ENCODE measurements around the gene MAP2K5. TPM values are rescaled to one million over a fixed set of nuclear protein-coding genes. Genes with fewer than 3 reads are reported as not detected.

Gene MAP2K5
- total RNA-seq, 1 donor from 2014 or later: 29.8 TPM

DNA sequence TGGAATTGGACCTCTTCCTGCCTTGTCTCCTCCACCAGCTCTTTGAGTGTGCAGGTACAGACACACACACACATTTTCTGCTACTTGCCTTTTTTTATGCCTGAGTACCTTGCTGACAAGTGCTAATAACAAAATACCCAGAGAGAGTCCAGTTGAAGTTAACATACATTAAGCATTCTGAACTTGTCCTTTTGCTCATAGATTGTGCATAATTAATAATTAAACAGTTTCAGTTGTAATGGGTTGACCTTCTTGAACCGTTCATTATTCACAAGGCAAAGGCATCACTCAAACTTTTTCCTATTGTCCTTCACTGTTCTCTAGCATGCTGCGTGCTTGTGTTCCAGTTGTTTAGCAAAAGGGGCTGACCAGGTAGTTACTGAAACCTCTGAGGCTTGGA lies 223.2 kb downstream of the MAP2K5 start:
- H3K27me3 Mint-ChIP-seq (ENCODE audit: low read depth): peaks cover 10% of the 10 kb centered on the region
- H3K27ac Mint-ChIP-seq: no peak overlapping the region
- TF ChIP-seq, protein P1, sequence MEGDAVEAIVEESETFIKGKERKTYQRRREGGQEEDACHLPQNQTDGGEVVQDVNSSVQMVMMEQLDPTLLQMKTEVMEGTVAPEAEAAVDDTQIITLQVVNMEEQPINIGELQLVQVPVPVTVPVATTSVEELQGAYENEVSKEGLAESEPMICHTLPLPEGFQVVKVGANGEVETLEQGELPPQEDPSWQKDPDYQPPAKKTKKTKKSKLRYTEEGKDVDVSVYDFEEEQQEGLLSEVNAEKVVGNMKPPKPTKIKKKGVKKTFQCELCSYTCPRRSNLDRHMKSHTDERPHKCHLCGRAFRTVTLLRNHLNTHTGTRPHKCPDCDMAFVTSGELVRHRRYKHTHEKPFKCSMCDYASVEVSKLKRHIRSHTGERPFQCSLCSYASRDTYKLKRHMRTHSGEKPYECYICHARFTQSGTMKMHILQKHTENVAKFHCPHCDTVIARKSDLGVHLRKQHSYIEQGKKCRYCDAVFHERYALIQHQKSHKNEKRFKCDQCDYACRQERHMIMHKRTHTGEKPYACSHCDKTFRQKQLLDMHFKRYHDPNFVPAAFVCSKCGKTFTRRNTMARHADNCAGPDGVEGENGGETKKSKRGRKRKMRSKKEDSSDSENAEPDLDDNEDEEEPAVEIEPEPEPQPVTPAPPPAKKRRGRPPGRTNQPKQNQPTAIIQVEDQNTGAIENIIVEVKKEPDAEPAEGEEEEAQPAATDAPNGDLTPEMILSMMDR (IDR thresholded peaks at IDR 0.05; ENCODE audit: unreplicated experiment): no peak
- H3K4me1 Mint-ChIP-seq: peaks cover 14% of the 10 kb centered on the region
- H3K36me3 Mint-ChIP-seq: peaks cover 4% of the 10 kb centered on the region
- H3K4me3 Mint-ChIP-seq: no peak overlapping the region
- DNase-seq (ENCODE audit: low spot score in 2 of 2, unreplicated experiment in 2 of 2): no peak
- no peaks in the 10 kb centered on the region for H3K9me3 Mint-ChIP-seq

DNA sequence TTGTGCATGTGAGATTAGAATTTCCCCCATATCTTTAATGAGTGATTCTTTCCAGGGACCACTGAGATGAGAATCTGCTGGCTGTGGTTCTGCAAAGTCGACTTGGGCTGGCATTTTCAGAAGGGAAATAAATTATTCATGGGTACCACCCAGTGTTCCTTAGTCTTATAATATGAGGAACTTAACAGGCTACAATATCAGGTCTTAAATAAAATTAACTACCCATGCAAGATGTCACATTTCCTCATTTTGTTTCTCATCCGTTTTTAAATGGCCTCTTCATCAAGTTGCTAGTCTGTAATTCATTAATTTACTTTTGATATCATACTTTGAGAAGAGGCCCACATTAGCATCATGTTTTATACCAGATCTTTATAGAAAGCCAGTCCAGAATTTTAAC lies 224.5 kb downstream of the MAP2K5 start:
- Mint-ChIP-seq H3K4me3 (no peak overlapping the region), H3K36me3 (peaks cover 4% of the 10 kb centered on the region), H3K27ac (no peak overlapping the region), H3K27me3 (ENCODE audit: low read depth) (peaks cover 10% of the 10 kb centered on the region), H3K4me1 (peaks cover 25% of the 10 kb centered on the region), H3K9me3 (no peaks in the 10 kb centered on the region)
- DNase-seq (ENCODE audit: low spot score in 2 of 2, unreplicated experiment in 2 of 2): no peak
- TF ChIP-seq, protein P1 (IDR thresholded peaks at IDR 0.05; ENCODE audit: unreplicated experiment): no peak

DNA sequence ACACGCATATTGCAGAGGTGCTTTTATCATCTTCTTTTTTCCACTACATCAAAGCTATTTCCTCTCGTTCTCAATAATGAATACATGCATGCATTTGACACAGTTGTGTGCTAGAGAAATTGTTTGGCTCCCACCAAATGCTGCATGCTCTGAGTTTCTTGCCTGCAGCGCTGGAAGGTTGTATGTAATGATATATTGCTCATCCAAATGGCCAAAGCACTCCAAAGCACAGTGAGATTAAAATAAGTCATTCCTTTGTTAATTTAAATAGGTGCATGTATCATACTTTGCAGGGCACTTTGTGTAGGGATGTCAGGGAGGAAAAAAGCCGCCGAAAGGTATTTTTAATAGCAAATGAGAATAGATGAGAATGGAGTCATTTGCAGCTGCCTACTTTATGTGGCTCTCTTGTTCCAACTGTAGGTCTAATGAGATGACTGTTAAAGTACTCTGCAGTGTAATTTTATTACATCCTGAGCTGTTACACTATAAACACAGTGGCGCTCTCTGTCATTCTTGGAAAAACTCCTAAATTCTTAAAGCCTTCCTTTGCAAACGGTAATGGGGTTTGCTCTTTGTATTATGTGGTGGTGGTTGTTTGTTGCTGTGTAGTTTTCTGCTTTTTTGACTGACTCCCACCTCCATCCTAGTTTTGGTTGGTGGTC lies 225.9 kb downstream of the MAP2K5 start:
- Mint-ChIP-seq H3K36me3 (peaks cover 4% of the 10 kb centered on the region), H3K27me3 (ENCODE audit: low read depth) (peaks cover 12% of the 10 kb centered on the region), H3K4me1 (peaks cover 28% of the 10 kb centered on the region), H3K9me3 (no peaks in the 10 kb centered on the region), H3K27ac (no peak overlapping the region), H3K4me3 (no peak overlapping the region)
- TF ChIP-seq, protein P1 (IDR thresholded peaks at IDR 0.05; ENCODE audit: unreplicated experiment): no peak
- DNase-seq (ENCODE audit: low spot score in 2 of 2, unreplicated experiment in 2 of 2): no peak

DNA sequence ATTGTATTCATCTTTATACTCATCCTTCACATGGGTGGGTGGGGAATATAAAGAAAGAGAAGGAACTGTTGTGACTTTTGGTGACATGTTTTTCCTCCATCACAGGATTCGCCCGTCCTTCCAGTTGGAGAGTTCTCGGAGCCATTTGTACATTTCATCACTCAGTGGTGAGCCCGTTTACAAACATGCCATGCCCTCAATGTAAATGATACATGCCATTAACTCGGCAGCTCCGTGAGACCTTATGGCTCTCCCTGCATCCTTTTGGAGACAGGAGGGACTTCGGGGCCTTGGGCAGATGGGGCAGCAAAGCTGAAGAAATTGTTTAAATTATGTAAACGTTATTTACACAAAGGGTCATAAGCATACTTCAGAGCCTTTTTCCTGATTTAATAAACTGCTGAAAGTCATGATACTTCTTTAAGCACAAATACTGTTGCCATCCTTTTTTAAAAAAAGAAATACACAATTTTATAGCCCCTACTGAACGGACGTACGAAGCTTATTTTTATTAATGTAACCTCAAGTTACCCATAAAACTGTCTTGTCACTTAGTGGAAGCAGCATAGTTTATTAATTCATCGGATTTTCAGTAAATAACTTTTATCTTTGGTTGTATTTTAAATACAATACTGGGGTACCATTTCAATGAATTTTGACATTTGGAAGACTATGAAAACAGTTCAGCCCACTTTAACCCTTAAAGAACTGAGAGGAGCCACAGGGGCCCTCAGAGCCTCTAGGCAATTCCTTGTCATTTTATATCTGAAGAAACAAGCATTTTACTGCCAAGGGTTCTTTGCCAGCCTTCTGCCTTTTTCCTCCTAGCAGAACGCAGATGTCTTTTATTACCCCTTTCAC lies 227.2 kb downstream of the MAP2K5 start:
- peaks cover 28% of the 10 kb centered on the region for H3K4me1 Mint-ChIP-seq
- no peaks in the 10 kb centered on the region for H3K9me3 Mint-ChIP-seq
- peaks cover 12% of the 10 kb centered on the region for H3K27me3 Mint-ChIP-seq (ENCODE audit: low read depth)
- H3K4me3 Mint-ChIP-seq: no peak overlapping the region
- no peak overlapping the region for H3K27ac Mint-ChIP-seq
- H3K36me3 Mint-ChIP-seq: no peaks in the 10 kb centered on the region
- TF ChIP-seq, protein P1 (IDR thresholded peaks at IDR 0.05; ENCODE audit: unreplicated experiment): no peak
- no peak for DNase-seq (ENCODE audit: low spot score in 2 of 2, unreplicated experiment in 2 of 2)

DNA sequence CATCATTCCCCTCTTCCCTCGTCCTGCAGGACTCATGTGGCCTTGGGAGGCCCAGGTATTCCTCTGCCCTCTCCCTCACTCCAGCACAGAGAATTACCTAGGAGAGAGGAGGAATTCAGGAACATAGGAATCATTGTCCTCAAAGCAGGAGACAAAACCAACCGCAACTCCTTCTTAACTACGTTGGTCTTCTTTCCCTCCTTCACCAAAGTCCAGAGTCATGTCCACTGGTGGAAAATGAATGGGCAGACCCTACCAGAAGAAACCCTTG lies 227.8 kb downstream of the MAP2K5 start:
- no peak overlapping the region for H3K27ac Mint-ChIP-seq
- no peak overlapping the region for H3K4me3 Mint-ChIP-seq
- no peaks in the 10 kb centered on the region for H3K9me3 Mint-ChIP-seq
- TF ChIP-seq, protein P1 (IDR thresholded peaks at IDR 0.05; ENCODE audit: unreplicated experiment): no peak
- H3K36me3 Mint-ChIP-seq: no peaks in the 10 kb centered on the region
- H3K4me1 Mint-ChIP-seq: peaks cover 28% of the 10 kb centered on the region
- peaks cover 12% of the 10 kb centered on the region for H3K27me3 Mint-ChIP-seq (ENCODE audit: low read depth)
- DNase-seq (ENCODE audit: low spot score in 2 of 2, unreplicated experiment in 2 of 2): no peak
